AG04449 (cell line): ENCODE data around the gene PIGB.

Experiments
- CTCF ChIA-PET: fragments of 350-600 bp; formaldehyde crosslinking; extraction: SDS; loops from one replicate; lab custom pipeline; 2021; ENCODE audit warnings: antibody characterized with exemption; lab: Yijun Ruan, JAX
- POLR2A ChIA-PET: fragments of 400-600, 350-600 bp; formaldehyde crosslinking; extraction: SDS; loops from one replicate; lab custom pipeline; 2020; ENCODE audit warnings: antibody characterized with exemption, inconsistent platforms; lab: Yijun Ruan, JAX
- DNase-seq: peaks from one replicate; pipeline ENCODE4 v3.0.0-alpha.2; 2010; ENCODE audit warnings: low read depth, low spot score
- H3K4me3 ChIP-seq: 2 replicates; pipeline ENCODE4 v1.5.1; 2011; ENCODE audit warnings: low read depth, mild to moderate bottlenecking, control low read depth, low read length
- CTCF ChIP-seq: IDR thresholded peaks from one replicate; pipeline ENCODE4 v1.5.1; 2011; ENCODE audit warnings: mild to moderate bottlenecking, moderate library complexity, low read length, control low read depth, inconsistent platforms; ENCODE audit not compliant: insufficient read depth; ENCODE audit errors: missing control alignments

The PIGB gene

GRCh38 chr15:55358471-55358870, 39.4 kb downstream of the PIGB start:
- ChIA-PET POLR2A (no interaction called here), CTCF (interaction anchor here (0.9 to 2.9 kb wide), 5 partner anchors 9 to 111 kb away, joined by 3 to 10 read pairs (median 4); no protein-coding TSS in a partner anchor)
- H3K4me3 ChIP-seq = no peak overlapping the region
- TF ChIP-seq CTCF = no peak
- no peak for DNase-seq

GRCh38 chr15:55360256-55360655, 41.2 kb downstream of the PIGB start:
- CTCF ChIA-PET = interaction anchor here (2.9 kb wide), 1 partner anchor 79 kb away, joined by 10 read pairs; no protein-coding TSS in a partner anchor
- POLR2A ChIA-PET = no interaction called here
- no peak for DNase-seq
- no peak for TF ChIP-seq CTCF
- H3K4me3 ChIP-seq = no peak overlapping the region

GRCh38 chr15:55361048-55361447, 42.0 kb downstream of the PIGB start:
- no peak for DNase-seq
- ChIA-PET POLR2A (no interaction called here), CTCF (no interaction called here)
- H3K4me3 ChIP-seq = no peak overlapping the region
- TF ChIP-seq CTCF = no peak

GRCh38 chr15:55362641-55363040, 43.6 kb downstream of the PIGB start:
- no peak for TF ChIP-seq CTCF
- ChIA-PET POLR2A (no interaction called here), CTCF (no interaction called here)
- H3K4me3 ChIP-seq = no peak overlapping the region
- DNase-seq = no peak

- TF ChIP-seq CTCF = no peak
- no peak for DNase-seq
- ChIA-PET POLR2A (no interaction called here), CTCF (interaction anchor here (1.1 to 1.3 kb wide), 4 partner anchors 8 to 150 kb away, joined by 3 to 4 read pairs (median 4); partner anchors contain the start of genes CCPG1 and PIERCE2)
- no peak overlapping the region for H3K4me3 ChIP-seq
These were observed 48.0 kb downstream of the PIGB start for GRCh38 chr15:55366981-55367380.

GRCh38 chr15:55372701-55373440, 53.8 kb downstream of the PIGB start:
- CTCF ChIA-PET = interaction anchor here (0.7 to 1.2 kb wide), 3 partner anchors 10 to 66 kb away, joined by 3 to 4 read pairs (median 3); no protein-coding TSS in a partner anchor
- no peak overlapping the region for H3K4me3 ChIP-seq
- TF ChIP-seq CTCF = no peak
- DNase-seq = no peak
- POLR2A ChIA-PET = no interaction called here
